Right renal pelvis (tissue), 4 donors: ENCODE data around the gene ATP5F1E. TPM values are rescaled to one million over a fixed set of nuclear protein-coding genes. Genes with fewer than 3 reads are reported as not detected.
"Not testable (repeated sequence)": the region's sequence is repeated elsewhere in the genome, so short reads cannot be mapped to it uniquely, and the experiment has no call there.

ENCODE experiments used
- DNase-seq, 4 donors: peaks; one replicate each; pipeline ENCODE4 v3.0.0-alpha.2; 2013; ENCODE audit warnings: low read depth in 4 of 4, low spot score in 3 of 4, missing footprints in 1 of 4
- polyA plus RNA-seq, 4 donors: library from polyadenylated mRNA; unstranded; fragments of 120-200 nt; gene quantifications; one replicate each; pipeline ENCODE4 v1.2.1, GENCODE V29; 2013; ENCODE audit not compliant: insufficient read length in 4 of 4

Gene ATP5F1E
- polyA plus RNA-seq, 4 donors: 180 to 207 (median 201) TPM

- DNase-seq: no peak
Observed at GRCh38 chr20:58993332-58994248, 38.5 kb downstream of the ATP5F1E start.

- DNase-seq: no peak
Observed at GRCh38 chr20:58992911-58993310, 39.2 kb downstream of the ATP5F1E start.

- no peak for DNase-seq
Observed at GRCh38 chr20:58991715-58992114, 40.4 kb downstream of the ATP5F1E start.

- DNase-seq: no peak
Observed at GRCh38 chr20:58990651-58991445, 41.3 kb downstream of the ATP5F1E start.

GRCh38 chr20:58989196-58989595 lies 42.9 kb downstream of the ATP5F1E start:
- no peak for DNase-seq

- no peak for DNase-seq
Observed at GRCh38 chr20:58988565-58988882, 43.6 kb downstream of the ATP5F1E start.

GRCh38 chr20:58987790-58988564 lies 44.2 kb downstream of the ATP5F1E start:
- DNase-seq: no peak

- DNase-seq: no peak
Observed at GRCh38 chr20:58986968-58987517, 45.1 kb downstream of the ATP5F1E start.

- no peak for DNase-seq
Observed at GRCh38 chr20:58986286-58986967, 45.7 kb downstream of the ATP5F1E start.

- DNase-seq: no peak
Observed at GRCh38 chr20:58985656-58986055, 46.5 kb downstream of the ATP5F1E start.

- no peak for DNase-seq
Observed at GRCh38 chr20:58984691-58985090, 47.4 kb downstream of the ATP5F1E start.

- not testable (repeated sequence) for DNase-seq
Observed at GRCh38 chr20:58983115-58983468, 49.0 kb downstream of the ATP5F1E start.

- no peak for DNase-seq
Observed at GRCh38 chr20:58982406-58983114, 49.6 kb downstream of the ATP5F1E start.

- DNase-seq: peak in 2 of 4 donors; percentile 13 to 22
Observed at GRCh38 chr20:58981628-58982364, 50.3 kb downstream of the ATP5F1E start.

- DNase-seq: peak; percentile 69 to 79 (median 77)
Observed at GRCh38 chr20:58980711-58981627, 51.2 kb downstream of the ATP5F1E start, which contains the start of gene NELFCD. Gene NELFCD (plus strand): TSS chr20:58981256. CDS start chr20:58981310, 54 bp downstream.

- DNase-seq: no peak
Observed at GRCh38 chr20:58978351-58979190, 53.6 kb downstream of the ATP5F1E start.
